Caco-2 (cell line): ENCODE data around the gene ADPRS. TPM values are rescaled to one million over a fixed set of nuclear protein-coding genes. Genes with fewer than 3 reads are reported as not detected.

Experiments
- BruUV-seq: library from RNA; stranded (reverse); fragments of 400-500 nt; replicated peaks from 2 replicates; lab custom pipeline; 2021; lab: Mats Ljungman, UMichigan
- CTCF ChIA-PET: fragments of 300-600 bp; sonication (Branson Sonifier 250); formaldehyde crosslinking; loops from one replicate; lab custom pipeline; 2022; ENCODE audit warnings: antibody characterized with exemption; lab: Charles Lee
- POLR2A ChIA-PET: fragments of 300-600 bp; sonication (Branson Sonifier 250); formaldehyde crosslinking; loops from one replicate; lab custom pipeline; 2022; ENCODE audit warnings: antibody characterized with exemption; lab: Charles Lee
- DNase-seq, 2 experiments: peaks; one replicate each; pipeline versions ENCODE4 v3.0.0 to v3.0.0-alpha.2; 2020 to 2022
- H3K27me3 ChIP-seq: replicated peaks from 2 replicates; pipeline ENCODE4 v1.6.0; 2011; ENCODE audit warnings: low read length; ENCODE audit not compliant: control insufficient read depth, insufficient read depth
- H3K36me3 ChIP-seq: 2 replicates; pipeline ENCODE4 v1.5.1; 2011; ENCODE audit warnings: low read length; ENCODE audit not compliant: control insufficient read depth, insufficient read depth
- H3K4me1 ChIP-seq: fragments of 250-450 bp; sonication (Bioruptor Pico); 2 replicates; pipeline ENCODE4 v1.5.1; 2020; ENCODE audit warnings: mild to moderate bottlenecking
- H3K4me3 ChIP-seq: 2 replicates; pipeline ENCODE4 v1.5.1; 2011; ENCODE audit warnings: low read depth, mild to moderate bottlenecking, control low read depth, low read length
- H3K9me3 ChIP-seq: fragments of 250-450 bp; sonication (Bioruptor Pico); 2 replicates; pipeline ENCODE4 v1.5.1; 2020; ENCODE audit warnings: mild to moderate bottlenecking, moderate library complexity
- H3K27ac Mint-ChIP-seq: one replicate; pipeline ENCODE4 v1.8.0; 2022; ENCODE audit warnings: mixed read lengths; ENCODE audit not compliant: unreplicated experiment
- H3K27me3 Mint-ChIP-seq: one replicate; pipeline ENCODE4 v1.8.0; 2022; ENCODE audit warnings: mixed read lengths; ENCODE audit not compliant: insufficient read depth, unreplicated experiment
- H3K36me3 Mint-ChIP-seq: one replicate; pipeline ENCODE4 v1.8.0; 2022; ENCODE audit warnings: mild to moderate bottlenecking, mixed read lengths; ENCODE audit not compliant: insufficient read depth, unreplicated experiment
- H3K4me1 Mint-ChIP-seq: one replicate; pipeline ENCODE4 v1.8.0; 2022; ENCODE audit warnings: low read depth, mixed read lengths; ENCODE audit not compliant: unreplicated experiment
- H3K4me3 Mint-ChIP-seq: one replicate; pipeline ENCODE4 v1.8.0; 2022; ENCODE audit warnings: mild to moderate bottlenecking, moderate library complexity, mixed read lengths; ENCODE audit not compliant: unreplicated experiment
- H3K9me3 Mint-ChIP-seq: one replicate; pipeline ENCODE4 v1.8.0; 2022; ENCODE audit warnings: mixed read lengths; ENCODE audit not compliant: unreplicated experiment
- CTCF ChIP-seq, 2 experiments: fragments of 200-600 bp in 1 of 2; IDR thresholded peaks; 1 replicate in 1 of 2; 2 replicates in 1 of 2; pipeline versions ENCODE4 v1.5.1 to v1.8.0; 2011 to 2022; ENCODE audit warnings: antibody characterized with exemption in 1 of 2, control low read depth in 1 of 2, inconsistent platforms in 1 of 2, low read depth in 1 of 2, low read length in 1 of 2, mild to moderate bottlenecking in 1 of 2, moderate library complexity in 1 of 2; ENCODE audit not compliant: insufficient read depth in 1 of 2, severe bottlenecking in 1 of 2, unreplicated experiment in 1 of 2
- intact Hi-C: fragments of 100-400 bp; cut with micrococcal nuclease; formaldehyde crosslinking; loops from one replicate; pipeline ENCODE4 v1.10.0; 2022; ENCODE audit not compliant: unreplicated experiment
- total RNA-seq: library from RNA; stranded (reverse); gene quantifications from 2 replicates; pipeline ENCODE4 v1.2.3, GENCODE V29; 2022

The ADPRS gene
- total RNA-seq, 1 experiment from 2014 or later = 19.3 TPM

- no peak for DNase-seq
- Histone ChIP-seq H3K4me3 (no peak overlapping the region), H3K36me3 (no peaks in the 10 kb centered on the region), H3K27me3 (no peaks in the 10 kb centered on the region), H3K4me1 (no peaks in the 10 kb centered on the region), H3K9me3 (no peaks in the 10 kb centered on the region)
- Mint-ChIP-seq H3K27me3 (no peaks in the 10 kb centered on the region), H3K9me3 (no peaks in the 10 kb centered on the region), H3K27ac (no peak overlapping the region), H3K36me3 (peaks cover 5% of the 10 kb centered on the region), H3K4me1 (no peaks in the 10 kb centered on the region), H3K4me3 (no peak overlapping the region)
- ChIA-PET CTCF (no interaction called here), POLR2A (no interaction called here)
- no TSS peak for BruUV-seq
- intact Hi-C loops = no loop called here
- TF ChIP-seq CTCF (IDR thresholded peaks at IDR 0.05; ENCODE audit: insufficient read depth in 1 of 2, low read depth in 1 of 2, low read length in 1 of 2, severe bottlenecking in 1 of 2, unreplicated experiment in 1 of 2) = no peak
Observed at GRCh38 chr1:36053978-36054377, 34.7 kb upstream of the ADPRS start.

GRCh38 chr1:36055706-36056105 lies 33.0 kb upstream of the ADPRS start:
- CTCF ChIA-PET = no interaction called here
- no peaks in the 10 kb centered on the region for H3K4me1 ChIP-seq
- H3K27me3 ChIP-seq = no peaks in the 10 kb centered on the region
- Mint-ChIP-seq H3K4me3 (no peak overlapping the region), H3K27me3 (no peaks in the 10 kb centered on the region), H3K36me3 (peaks cover 5% of the 10 kb centered on the region), H3K4me1 (no peaks in the 10 kb centered on the region), H3K27ac (no peak overlapping the region), H3K9me3 (no peaks in the 10 kb centered on the region)
- no peaks in the 10 kb centered on the region for H3K36me3 ChIP-seq
- no peak overlapping the region for H3K4me3 ChIP-seq
- no peak for DNase-seq
- no peaks in the 10 kb centered on the region for H3K9me3 ChIP-seq
- no TSS peak for BruUV-seq
- POLR2A ChIA-PET = no interaction called here
- no peak for TF ChIP-seq CTCF (IDR thresholded peaks at IDR 0.05; ENCODE audit: insufficient read depth in 1 of 2, low read depth in 1 of 2, low read length in 1 of 2, severe bottlenecking in 1 of 2, unreplicated experiment in 1 of 2)
- intact Hi-C loops = no loop called here

GRCh38 chr1:36062315-36062714 lies 26.4 kb upstream of the ADPRS start:
- no peaks in the 10 kb centered on the region for H3K36me3 Mint-ChIP-seq
- H3K9me3 Mint-ChIP-seq = no peaks in the 10 kb centered on the region
- TF ChIP-seq CTCF (IDR thresholded peaks at IDR 0.05; ENCODE audit: insufficient read depth in 1 of 2, low read depth in 1 of 2, low read length in 1 of 2, severe bottlenecking in 1 of 2, unreplicated experiment in 1 of 2) = no peak
- CTCF ChIA-PET = no interaction called here
- H3K27me3 ChIP-seq = no peaks in the 10 kb centered on the region
- no peaks in the 10 kb centered on the region for H3K9me3 ChIP-seq
- no peak overlapping the region for H3K4me3 ChIP-seq
- H3K36me3 ChIP-seq = no peaks in the 10 kb centered on the region
- no peaks in the 10 kb centered on the region for H3K27me3 Mint-ChIP-seq
- no peaks in the 10 kb centered on the region for H3K4me1 ChIP-seq
- no peak for DNase-seq
- POLR2A ChIA-PET = no interaction called here
- H3K27ac Mint-ChIP-seq = no peak overlapping the region
- no peak overlapping the region for H3K4me3 Mint-ChIP-seq
- no peaks in the 10 kb centered on the region for H3K4me1 Mint-ChIP-seq
- BruUV-seq = no TSS peak
- intact Hi-C loops = no loop called here
